PC-3 (cell line): Measurements from ENCODE around the gene PCSK9.

Source experiments
- EZH2 ChIP-seq: fragments of 300-600 bp; sonication (generic); IDR thresholded peaks from one replicate; pipeline ENCODE4 v1.6.1; 2017; ENCODE audit warnings: antibody characterized with exemption, mild to moderate bottlenecking, low read length; ENCODE audit not compliant: unreplicated experiment
- TF ChIP-seq, protein P1 (sequence below): fragments of 300-600 bp; sonication (generic); conservative IDR thresholded peaks from 2 replicates; pipeline ENCODE4 v1.5.1; 2017; ENCODE audit warnings: antibody characterized with exemption, low read depth, mild to moderate bottlenecking, low read length

DNA sequence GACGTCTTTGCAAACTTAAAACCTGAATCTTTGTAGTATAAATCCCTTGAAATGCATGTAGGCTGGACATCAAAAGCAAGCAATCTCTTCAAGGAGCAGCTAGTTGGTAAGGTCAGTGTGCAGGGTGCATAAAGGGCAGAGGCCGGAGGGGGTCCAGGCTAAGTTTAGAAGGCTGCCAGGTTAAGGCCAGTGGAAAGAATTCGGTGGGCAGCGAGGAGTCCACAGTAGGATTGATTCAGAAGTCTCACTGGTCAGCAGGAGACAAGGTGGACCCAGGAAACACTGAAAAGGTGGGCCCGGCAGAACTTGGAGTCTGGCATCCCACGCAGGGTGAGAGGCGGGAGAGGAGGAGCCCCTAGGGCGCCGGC, 390 bp upstream of the PCSK9 start:
- no peak for TF ChIP-seq EZH2
- TF ChIP-seq, protein P1, sequence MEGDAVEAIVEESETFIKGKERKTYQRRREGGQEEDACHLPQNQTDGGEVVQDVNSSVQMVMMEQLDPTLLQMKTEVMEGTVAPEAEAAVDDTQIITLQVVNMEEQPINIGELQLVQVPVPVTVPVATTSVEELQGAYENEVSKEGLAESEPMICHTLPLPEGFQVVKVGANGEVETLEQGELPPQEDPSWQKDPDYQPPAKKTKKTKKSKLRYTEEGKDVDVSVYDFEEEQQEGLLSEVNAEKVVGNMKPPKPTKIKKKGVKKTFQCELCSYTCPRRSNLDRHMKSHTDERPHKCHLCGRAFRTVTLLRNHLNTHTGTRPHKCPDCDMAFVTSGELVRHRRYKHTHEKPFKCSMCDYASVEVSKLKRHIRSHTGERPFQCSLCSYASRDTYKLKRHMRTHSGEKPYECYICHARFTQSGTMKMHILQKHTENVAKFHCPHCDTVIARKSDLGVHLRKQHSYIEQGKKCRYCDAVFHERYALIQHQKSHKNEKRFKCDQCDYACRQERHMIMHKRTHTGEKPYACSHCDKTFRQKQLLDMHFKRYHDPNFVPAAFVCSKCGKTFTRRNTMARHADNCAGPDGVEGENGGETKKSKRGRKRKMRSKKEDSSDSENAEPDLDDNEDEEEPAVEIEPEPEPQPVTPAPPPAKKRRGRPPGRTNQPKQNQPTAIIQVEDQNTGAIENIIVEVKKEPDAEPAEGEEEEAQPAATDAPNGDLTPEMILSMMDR: no peak
